Thyroid gland (tissue), 4 donors: ENCODE results near the gene ADCY7. TPM values are rescaled to one million over a fixed set of nuclear protein-coding genes. Genes with fewer than 3 reads are reported as not detected.
"Not testable (repeated sequence)": the region's sequence is repeated elsewhere in the genome, so short reads cannot be mapped to it uniquely, and the experiment has no call there.

Experiments used
- DNase-seq, 2 donors: peaks; one replicate each; pipeline ENCODE4 v3.0.0-alpha.2; 2019
- H3K27ac ChIP-seq, 3 donors: fragments of 200-600 bp; sonication (generic); 1 replicate in 2 of 3; 2 replicates in 1 of 3; pipeline ENCODE4 v1.5.1; 2016 to 2019; ENCODE audit warnings: mild to moderate bottlenecking in 1 of 3, moderate library complexity in 1 of 3
- H3K27me3 ChIP-seq: fragments of 200-600 bp; sonication (generic); one replicate; pipeline ENCODE4 v1.5.1; 2019
- H3K36me3 ChIP-seq, 2 donors: fragments of 200-600 bp; sonication (generic); one replicate each; pipeline ENCODE4 v1.5.1; 2016 to 2019
- H3K4me1 ChIP-seq, 2 donors: fragments of 200-600 bp; sonication (generic); one replicate each; pipeline ENCODE4 v1.5.1; 2017 to 2019
- H3K4me3 ChIP-seq, 3 donors: fragments of 200-600 bp; sonication (generic); replicated peaks in 1 of 3; 1 replicate in 2 of 3; 2 replicates in 1 of 3; pipeline ENCODE4 v1.5.1; 2016; ENCODE audit warnings: mild to moderate bottlenecking in 1 of 3
- H3K9me3 ChIP-seq: fragments of 200-600 bp; sonication (generic); one replicate; pipeline ENCODE4 v1.5.1; 2017
- CTCF ChIP-seq, 6 experiments: fragments of 200-600 bp in 3 of 6; fragments of 450-650 bp in 3 of 6; sonication (generic) in 3 of 6; IDR thresholded peaks; one replicate each; pipeline ENCODE4 v1.5.1; 2016 to 2019; ENCODE audit warnings: antibody characterized with exemption in 6 of 6, mild to moderate bottlenecking in 2 of 6, inconsistent platforms in 1 of 6, moderate library complexity in 1 of 6
- POLR2A ChIP-seq, 2 donors: fragments of 450-650 bp; IDR thresholded peaks; one replicate each; pipeline ENCODE4 v1.6.1; 2017; ENCODE audit warnings: antibody characterized with exemption in 2 of 2, mild to moderate bottlenecking in 2 of 2, moderate library complexity in 1 of 2
- WGBS, 2 donors: methylation state at CpG; one replicate each; pipeline ENCODE4 v1.1.5; 2017; 5-methylcytosine and 5-hydroxymethylcytosine counted together
- intact Hi-C: fragments of 100-400 bp; cut with DNase I; formaldehyde crosslinking; loops from one replicate; pipeline ENCODE4 v1.15.1; 2023
- total RNA-seq, 4 donors: library from RNA; depleted of rRNA; stranded (reverse); fragments of >200 nt; gene quantifications; one replicate each; pipeline ENCODE4 v1.2.3, GENCODE V29; 2016

Gene ADCY7
- total RNA-seq, 4 donors from 2014 or later = 4.2 to 8.2 (median 7.1) TPM

GRCh38 chr16:50238314-50238713 is 28.0 kb upstream of the ADCY7 start:
- no peaks in the 10 kb centered on the region for H3K27me3 ChIP-seq
- intact Hi-C loops = no loop called here
- no peaks in the 10 kb centered on the region for H3K9me3 ChIP-seq
- no peak for TF ChIP-seq CTCF (IDR thresholded peaks at IDR 0.05)
- TF ChIP-seq POLR2A (IDR thresholded peaks at IDR 0.05) = no peak
- no peaks in the 10 kb centered on the region for H3K36me3 ChIP-seq
- no peak overlapping the region for H3K27ac ChIP-seq
- whole genome bisulfite sequencing, 2 donors = 93 to 100% methylated on average over 3 of the region's 3 CpGs
- H3K4me3 ChIP-seq = no peak overlapping the region
- no peak for DNase-seq
- H3K4me1 ChIP-seq = no peaks in the 10 kb centered on the region

DNA sequence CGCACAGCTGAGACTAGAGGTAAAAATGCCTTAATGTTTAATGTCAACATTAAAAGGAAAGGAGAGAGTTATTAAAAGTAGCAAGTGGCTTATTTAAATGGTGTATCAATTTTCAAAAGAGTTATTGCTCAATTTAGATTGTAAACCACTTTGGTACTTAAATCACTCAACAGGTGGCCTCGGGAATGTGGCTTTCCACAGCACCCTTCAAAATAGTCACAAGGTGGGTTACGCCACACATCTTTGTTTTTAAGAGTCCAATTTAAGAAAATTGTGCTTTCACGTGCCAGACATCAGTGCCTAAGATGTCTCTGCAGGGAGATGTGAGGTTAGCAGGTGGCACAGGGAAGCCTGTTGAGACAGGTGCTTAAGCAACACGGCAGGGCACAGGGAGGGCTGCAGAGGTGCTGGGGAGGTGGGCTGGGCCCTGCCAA is 27.5 kb upstream of the ADCY7 start:
- DNase-seq = no peak
- H3K9me3 ChIP-seq = no peaks in the 10 kb centered on the region
- no peak overlapping the region for H3K4me3 ChIP-seq
- no peaks in the 10 kb centered on the region for H3K36me3 ChIP-seq
- intact Hi-C loops = no loop called here
- H3K4me1 ChIP-seq = no peaks in the 10 kb centered on the region
- no peaks in the 10 kb centered on the region for H3K27me3 ChIP-seq
- no peak for TF ChIP-seq CTCF (IDR thresholded peaks at IDR 0.05)
- no peak for TF ChIP-seq POLR2A (IDR thresholded peaks at IDR 0.05)
- 61 to 62% methylated on average over 5 of the region's 5 CpGs for WGBS, 2 donors
- H3K27ac ChIP-seq = no peak overlapping the region

GRCh38 chr16:50243024-50243423 is 23.3 kb upstream of the ADCY7 start:
- DNase-seq, H3K36me3 ChIP-seq, intact Hi-C loops, H3K4me3 ChIP-seq, H3K9me3 ChIP-seq, H3K27me3 ChIP-seq, H3K27ac ChIP-seq: not testable (repeated sequence)
- 80% methylated on average over 6 of the region's 6 CpGs for WGBS, 2 donors
- H3K4me1 ChIP-seq = peaks cover 8 to 16% of the 10 kb centered on the region in 2 donors

DNA sequence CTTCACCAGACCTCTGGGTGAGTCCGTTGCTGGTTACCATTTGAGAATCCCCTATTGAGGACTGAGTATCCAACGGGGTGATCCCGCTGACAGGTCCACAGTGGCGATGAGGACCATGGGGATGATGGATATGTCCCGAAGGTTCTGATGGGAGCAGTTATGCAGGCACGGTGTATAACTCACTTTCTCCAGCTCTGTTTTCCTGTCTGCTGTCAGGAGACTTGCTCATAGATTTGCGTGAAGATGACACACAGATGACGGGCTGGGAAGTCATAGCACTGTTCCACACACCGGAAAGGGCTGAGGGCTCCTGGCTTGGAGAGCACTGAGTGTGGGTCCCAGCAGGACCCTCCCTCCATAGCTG is 22.2 kb upstream of the ADCY7 start:
- Histone ChIP-seq H3K4me3 (no peak overlapping the region), H3K4me1 (peaks cover 8 to 16% of the 10 kb centered on the region in 2 donors), H3K36me3 (no peaks in the 10 kb centered on the region), H3K27ac (no peak overlapping the region), H3K27me3 (no peaks in the 10 kb centered on the region), H3K9me3 (no peaks in the 10 kb centered on the region)
- intact Hi-C loops = no loop called here
- no peak for DNase-seq
- TF ChIP-seq POLR2A (IDR thresholded peaks at IDR 0.05) (no peak), CTCF (IDR thresholded peaks at IDR 0.05) (no peak)
- WGBS, 2 donors = 92 to 93% methylated on average over 7 to 9 of the region's 9 CpGs

GRCh38 chr16:50244504-50245416 is 21.6 kb upstream of the ADCY7 start:
- intact Hi-C loops = no loop called here
- H3K4me3 ChIP-seq = no peak overlapping the region
- WGBS, 2 donors = 45 to 55% methylated on average over 21 to 27 of the region's 33 CpGs
- H3K4me1 ChIP-seq = peaks cover 8 to 16% of the 10 kb centered on the region in 2 donors
- TF ChIP-seq POLR2A (IDR thresholded peaks at IDR 0.05) = no peak
- no peak for TF ChIP-seq CTCF (IDR thresholded peaks at IDR 0.05)
- H3K27me3 ChIP-seq = no peaks in the 10 kb centered on the region
- H3K36me3 ChIP-seq = no peaks in the 10 kb centered on the region
- no peaks in the 10 kb centered on the region for H3K9me3 ChIP-seq
- no peak for DNase-seq
- no peak overlapping the region for H3K27ac ChIP-seq
